Right kidney (tissue), 1 donor: ENCODE data around the gene C5orf15.
A peak's percentile ranks its signal among the peaks of the same experiment; 100 is the strongest.
"Not testable (repeated sequence)": the region's sequence is repeated elsewhere in the genome, so short reads cannot be mapped to it uniquely, and the experiment has no call there.

Source experiments
- DNase-seq: peaks from one replicate; pipeline ENCODE4 v3.0.0-alpha.2; 2016

C5orf15 gene

DNA sequence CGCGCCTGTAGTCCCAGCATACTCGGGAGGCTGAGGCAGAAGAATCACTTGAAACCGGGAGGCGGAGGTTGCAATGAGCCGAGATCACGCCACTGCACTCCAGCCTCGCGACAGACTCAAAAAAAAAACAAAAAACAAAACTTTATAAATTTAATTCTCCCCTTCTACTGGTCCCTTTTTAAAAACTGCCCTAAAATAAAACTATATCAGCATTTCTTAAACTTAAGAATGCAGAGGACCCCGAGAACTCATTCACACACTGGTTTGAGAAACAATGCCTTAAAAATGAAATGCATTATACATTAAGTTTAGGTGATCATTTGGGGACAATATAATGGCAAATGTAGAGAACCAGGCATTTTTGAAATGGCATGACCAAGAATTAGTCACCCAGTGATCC, 2.3 kb downstream of the C5orf15 start:
- DNase-seq, result no peak

DNA sequence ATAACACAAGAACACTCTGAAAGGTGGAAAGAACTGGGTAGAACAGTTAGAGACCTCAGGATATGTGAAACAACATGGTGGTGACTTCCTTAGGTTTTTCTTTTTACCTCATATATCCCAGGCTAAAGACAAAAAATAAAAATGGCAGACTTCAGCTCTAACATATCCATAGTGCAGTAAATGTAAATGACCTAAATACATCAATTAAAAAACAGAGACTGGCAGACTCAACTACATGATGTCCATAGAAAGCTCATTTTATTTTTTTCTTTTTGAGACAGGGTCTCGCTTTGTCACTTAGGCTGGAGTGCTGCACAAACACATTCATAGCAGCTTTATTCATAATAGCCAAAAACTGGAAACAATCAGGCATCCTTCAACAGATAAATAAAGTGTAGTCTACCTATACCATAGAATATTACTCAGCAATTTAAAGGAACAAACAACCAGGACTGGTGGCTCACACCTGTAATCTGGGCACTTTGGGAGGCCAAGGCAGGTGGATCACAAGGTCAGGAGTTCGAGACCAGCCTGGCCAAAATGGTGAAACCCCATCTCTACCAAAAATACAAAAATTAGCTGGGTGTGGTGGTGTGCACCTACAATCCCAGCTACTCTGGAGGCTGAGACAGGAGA, 4.8 kb downstream of the C5orf15 start:
- DNase-seq, result no peak

DNA sequence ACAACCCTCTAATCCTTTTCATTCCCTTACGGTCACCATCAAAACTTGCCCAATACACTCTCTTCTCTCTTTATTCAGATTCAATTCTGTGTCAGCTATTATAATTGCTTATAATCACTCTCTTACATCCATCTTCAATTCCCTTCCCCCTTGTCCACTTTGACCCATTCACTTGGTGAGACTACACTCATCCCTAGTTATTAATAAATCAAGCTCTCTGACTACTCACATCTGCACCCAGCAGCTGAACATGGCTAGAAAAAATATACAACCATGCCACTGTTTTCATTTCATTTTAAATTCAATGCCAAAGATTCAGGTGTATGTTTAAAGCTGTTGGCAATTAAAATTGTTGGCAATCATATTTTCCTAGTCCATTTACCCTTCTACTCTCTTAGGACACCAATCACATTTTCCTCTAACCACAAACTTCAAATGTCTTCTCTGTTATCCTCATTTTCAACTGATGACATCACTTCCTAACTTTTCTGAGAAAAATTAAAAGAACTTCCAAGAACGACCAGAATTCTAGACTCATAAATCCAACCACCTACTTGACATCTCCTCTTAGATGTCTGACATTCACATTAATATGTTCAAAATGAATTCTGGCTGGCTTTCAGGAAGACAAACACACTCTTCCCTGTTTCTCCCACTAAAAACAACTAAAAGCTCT, 5.5 kb downstream of the C5orf15 start:
- DNase-seq, result no peak

DNA sequence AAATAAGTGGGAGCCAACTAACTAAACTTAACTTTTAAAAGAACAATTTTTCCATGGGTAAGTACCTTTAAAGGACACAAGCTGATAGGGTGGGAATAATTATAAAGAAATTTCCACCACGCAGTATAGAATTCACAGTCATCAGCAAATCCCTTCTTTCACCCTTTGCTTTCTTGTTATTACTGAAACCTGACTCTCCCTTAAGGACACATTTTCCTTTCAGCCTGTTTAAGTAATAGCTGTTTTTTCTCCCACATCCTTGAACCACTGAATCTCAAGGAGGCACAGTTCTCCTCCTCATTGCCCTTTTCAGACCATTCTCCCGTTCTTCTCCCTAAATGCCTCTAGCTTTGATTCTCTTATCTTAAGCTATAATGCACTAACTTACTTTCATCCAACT, 6.3 kb downstream of the C5orf15 start:
- no peak for DNase-seq

DNA sequence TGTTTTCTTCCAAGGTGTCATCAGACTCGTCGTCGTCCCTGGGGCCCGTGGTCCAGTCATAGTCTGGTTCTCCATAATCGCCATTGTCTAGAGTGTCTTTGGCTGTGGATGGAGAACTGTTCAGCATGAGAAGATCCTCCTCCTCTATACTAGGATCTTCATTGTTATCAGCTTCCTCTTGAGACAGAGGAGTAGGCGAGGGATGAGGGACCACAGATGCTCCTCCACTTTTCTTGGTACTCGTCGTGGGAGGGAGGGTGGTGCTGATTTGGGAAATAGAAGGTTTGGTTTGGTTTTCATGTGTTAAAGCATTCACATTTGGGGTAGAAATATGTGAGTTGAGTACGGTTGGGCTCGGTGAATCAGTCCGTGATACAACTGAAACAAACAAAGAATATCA, 8.8 kb downstream of the C5orf15 start:
- DNase-seq, result no peak

DNA sequence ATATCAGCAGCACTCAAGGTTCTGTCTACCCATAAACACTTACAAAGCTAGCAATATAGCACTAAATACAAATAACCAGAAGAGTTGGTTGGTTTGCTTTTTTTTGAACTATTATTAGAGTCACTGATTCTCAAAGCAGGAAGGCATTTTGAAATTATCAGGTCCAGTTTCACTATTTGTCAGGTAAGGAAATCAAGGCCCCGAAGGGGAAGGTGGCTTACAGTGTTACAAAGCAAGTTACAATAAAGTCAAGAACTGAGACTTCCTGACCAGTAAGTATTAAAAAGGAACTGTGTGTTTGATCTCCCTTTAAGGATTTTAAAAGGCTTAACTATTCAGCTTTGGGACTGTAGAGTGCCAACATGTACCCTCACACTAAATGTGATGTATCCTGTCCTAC, 10.8 kb downstream of the C5orf15 start:
- no peak for DNase-seq

DNA sequence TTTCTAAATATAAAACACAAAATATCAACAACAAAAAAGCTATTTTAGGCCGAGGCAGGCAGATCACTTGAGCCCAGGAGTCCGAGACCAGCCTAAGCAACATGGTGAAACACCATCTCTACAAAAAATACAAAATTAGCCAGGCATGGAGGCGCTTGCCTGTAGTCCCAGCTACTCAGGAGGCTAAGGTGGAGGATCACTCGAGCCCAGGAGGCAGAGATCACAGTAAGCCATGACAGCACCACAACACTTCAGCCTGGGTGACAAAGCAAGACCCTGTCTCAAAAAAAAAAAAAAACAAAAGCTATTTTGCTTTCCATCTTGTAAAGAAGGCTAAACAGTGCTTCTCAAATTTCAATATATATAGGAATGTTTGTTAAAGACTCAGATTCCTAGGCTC, 11.3 kb downstream of the C5orf15 start:
- DNase-seq, result no peak

DNA sequence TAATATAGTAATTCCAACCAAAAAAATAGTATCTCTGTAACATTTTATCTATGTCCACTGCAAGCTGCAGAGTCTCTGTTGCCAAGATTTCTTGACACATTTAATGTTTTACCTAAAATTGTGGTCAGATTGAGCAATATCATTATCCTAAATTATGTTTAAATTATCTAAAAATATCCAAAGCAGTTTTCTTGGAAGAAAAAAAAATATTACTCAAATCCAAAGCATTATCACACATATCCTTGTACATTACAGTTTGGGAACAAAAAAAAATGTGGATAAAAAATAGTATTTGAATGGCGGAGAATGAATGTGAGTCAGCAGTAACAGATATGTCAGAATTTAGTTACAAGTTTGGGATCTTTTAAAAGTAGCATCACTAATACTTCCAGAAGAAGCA, 12.2 kb downstream of the C5orf15 start:
- not testable (repeated sequence) for DNase-seq

DNA sequence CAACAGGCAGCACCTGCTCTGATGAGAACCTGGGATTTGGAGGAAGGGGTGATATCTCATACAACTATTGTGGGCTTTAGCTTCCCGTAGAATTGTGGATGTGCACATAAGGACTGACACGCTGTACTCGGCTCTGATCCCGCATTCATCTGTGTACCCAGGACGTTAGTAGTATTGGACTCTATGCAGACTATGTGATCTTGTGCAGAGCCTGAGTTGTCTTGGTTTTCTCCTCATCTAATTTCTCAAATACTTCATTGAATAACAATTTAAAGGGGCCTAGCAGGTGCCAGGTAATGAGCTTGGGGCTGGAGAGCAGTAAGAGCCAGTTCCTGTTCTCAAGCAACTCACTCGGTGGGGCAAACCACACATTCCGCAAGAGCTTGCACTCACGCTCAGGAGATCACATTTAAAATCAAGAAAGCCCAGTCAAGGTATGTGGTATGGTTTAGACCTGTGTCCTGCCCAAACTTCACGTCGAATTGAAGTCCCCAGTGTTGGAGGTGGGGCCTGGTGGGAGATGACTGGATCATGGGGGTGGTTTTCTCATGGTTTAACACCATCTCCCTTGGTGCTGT, 14.8 kb downstream of the C5orf15 start:
- DNase-seq, result no peak

DNA sequence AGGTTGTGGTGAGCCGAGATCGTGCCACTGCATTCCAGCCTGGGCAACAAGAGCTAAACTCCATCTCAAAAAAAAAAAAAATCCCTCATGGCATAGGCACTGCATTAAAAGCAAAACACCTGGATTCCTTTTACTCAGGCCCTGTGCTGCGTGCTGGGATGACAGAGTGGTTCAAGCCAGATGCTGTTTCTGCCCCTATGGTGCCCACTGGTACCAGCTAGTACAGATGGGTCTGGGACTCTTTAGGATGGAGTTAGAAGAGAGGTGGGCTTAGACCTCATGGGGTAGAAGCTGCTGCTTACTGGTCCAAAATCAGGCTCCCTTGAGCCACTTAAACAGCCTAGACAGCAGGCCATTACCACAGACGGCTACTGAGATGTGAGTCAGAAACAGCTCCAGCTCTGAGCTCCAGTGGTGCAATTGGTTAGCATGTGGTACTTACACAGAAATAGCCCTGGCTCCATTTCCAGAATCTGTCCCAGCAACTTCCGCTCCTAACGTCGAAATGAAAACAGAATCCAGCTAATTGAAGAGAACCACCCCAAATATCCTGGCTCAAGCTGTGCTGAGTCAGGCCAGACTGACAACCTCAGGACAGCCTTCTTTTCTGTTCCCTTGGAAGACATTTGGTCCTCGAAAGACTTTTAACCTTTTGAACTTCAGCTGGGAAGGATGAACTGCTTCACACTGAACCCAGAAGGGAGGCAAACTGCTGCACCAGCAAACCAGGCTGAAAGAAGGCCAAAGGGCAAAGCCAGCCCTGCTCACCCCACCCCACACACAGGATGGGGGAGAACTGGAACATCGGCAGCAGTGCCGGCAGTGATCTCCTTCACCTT, 15.5 kb downstream of the C5orf15 start:
- DNase-seq, result no peak

DNA sequence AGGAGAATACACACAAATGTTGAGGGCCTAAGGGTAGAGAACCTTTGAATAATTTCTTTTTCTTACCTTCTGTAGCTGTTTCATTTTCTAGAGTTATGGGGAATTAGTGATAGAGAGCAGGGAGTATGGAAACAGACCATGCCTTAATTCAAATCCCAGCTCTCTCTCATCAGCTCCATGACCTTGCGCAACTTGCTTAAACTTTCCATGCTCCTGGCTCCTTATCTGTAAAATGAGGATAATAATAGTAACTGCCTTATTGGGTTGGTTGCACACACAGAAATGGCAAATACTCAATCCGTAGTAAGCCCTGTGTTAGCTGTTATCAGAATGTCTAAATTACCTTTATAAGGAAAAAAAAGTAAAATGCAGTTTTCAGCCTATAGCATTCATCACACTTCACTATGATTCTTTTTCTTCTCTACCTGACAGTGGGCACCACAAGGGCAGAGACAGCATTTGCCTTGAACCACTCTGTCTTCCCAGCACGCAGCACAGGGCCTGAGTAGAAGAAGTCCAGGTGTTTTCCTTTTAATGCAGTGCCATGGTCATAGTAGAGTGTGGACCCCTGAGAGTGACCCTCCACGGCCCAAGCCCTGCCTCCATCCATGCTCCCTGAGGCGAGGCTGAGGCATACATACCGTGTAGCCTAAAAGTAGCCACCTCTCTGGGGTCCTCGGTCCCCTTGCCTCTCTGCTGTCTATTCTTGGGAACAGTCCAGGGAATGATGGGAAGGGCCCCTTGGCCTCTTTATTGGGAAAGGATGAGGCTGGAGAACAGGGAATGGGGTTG, 17.4 kb downstream of the C5orf15 start:
- no peak for DNase-seq

DNA sequence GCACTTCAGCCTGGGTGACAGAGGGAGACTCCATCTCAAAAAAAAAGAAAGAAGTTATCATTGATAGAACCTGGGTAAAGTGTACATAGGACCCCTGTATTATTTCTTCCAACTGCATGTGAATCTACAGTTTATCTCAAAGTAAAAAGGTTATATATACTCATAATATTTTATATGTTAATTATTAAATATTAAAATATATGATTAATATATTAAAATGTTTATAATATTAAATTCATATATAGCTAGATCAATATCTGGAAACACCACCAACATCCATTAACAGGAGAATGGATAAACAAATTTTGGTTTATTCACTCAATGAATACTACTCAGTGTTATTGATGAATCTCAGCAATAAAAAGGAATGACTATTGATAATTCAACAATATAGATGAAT, 19.7 kb downstream of the C5orf15 start:
- DNase-seq, result no peak

DNA sequence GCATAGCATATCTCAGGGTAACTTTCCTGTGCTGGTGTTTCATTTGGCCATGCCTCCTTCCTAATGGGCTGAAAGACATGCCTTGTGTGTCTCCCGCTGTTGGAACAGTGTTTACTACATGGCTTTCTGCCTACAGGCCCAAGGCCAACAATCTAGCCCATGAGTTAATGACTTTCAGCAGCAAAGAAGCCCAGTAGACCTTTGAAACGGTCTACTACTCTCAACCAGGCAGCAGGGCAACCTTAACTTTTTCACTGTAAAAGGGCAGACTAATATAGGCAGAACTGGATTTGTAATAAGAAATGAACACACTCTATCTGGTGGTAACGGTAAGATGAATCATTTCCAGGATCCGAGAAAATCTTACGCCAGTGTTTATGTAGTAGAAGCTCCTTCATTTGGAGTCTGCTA, 21.0 kb downstream of the C5orf15 start:
- DNase-seq, result no peak

DNA sequence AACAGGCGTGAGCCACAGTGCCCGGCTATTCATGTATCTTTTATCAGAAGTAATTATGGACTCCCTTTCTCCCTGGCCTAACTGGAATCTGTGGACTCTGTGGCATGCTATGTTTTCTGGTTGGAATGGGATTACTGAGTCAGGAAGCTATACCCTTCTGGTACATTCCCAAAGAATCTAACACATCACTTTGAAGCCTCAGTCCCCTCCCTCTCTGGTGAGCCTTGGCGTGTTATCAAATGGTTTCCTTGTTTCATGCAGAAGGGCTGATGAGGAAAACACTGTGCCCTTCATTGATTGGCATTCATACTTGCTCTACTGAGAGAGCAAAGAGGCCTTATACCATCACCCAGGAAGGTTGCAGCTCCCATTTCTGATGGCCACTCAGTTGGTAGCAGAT, 22.9 kb downstream of the C5orf15 start:
- DNase-seq, result no peak

DNA sequence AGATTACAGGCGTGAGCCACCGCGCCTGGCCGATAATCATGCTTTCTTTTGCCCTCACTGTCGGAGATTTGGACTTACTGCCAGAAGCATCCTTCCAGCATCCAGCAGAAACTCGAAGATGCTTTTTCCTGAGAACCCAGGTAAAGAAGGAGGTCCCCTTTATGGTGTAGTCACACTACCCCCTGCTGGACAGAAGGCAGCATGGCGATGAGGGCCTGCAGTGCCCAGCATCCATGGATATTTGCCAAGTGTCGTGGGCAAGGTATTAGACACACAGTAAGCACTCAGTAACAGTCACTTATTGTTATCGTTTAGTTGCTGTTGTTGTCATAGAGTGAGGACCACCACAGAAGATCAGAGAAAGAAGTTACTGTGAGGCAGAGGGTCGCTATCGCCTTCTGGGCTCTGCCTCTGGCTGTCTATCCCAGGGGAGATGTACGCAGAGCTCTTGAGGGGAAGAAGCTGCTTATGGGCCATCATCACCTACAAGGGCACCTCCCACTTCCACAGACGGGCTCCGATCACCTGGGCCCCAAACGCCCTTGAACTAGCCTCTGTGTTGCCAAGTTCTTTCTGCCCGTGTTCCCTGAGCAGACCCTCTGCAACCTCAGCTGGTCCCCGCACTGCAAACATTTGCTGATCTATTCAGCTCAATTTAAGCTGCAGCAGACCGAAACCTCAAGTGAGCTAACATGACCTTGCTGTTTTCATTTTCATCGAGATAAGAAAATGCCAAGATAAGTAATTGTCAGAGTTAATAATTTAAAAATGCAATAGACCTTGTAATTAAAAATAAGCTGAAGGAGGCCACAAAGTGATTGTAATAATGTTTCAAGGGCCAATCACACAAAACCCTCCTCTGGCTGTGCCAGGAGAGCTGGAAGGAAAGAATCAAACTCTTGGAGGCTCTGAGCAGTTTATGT, 23.9 kb downstream of the C5orf15 start:
- peak; percentile 67 for DNase-seq

DNA sequence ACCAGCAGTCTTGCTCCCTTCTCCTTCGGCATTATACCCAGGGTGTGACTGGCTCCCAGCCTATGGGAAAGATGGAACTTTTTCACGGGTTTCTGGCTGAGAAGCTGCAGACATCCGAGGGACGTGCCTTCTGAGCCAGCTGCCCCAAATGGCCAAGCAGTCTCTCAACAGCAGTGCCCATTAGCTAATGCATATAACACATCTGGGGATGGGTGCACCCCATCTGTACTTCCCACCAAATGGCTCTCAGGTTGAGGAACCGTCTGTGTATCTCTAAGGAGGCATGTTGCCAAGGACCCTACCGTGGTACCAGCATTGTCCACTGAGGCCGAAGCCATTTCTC, 25.0 kb downstream of the C5orf15 start:
- no peak for DNase-seq

DNA sequence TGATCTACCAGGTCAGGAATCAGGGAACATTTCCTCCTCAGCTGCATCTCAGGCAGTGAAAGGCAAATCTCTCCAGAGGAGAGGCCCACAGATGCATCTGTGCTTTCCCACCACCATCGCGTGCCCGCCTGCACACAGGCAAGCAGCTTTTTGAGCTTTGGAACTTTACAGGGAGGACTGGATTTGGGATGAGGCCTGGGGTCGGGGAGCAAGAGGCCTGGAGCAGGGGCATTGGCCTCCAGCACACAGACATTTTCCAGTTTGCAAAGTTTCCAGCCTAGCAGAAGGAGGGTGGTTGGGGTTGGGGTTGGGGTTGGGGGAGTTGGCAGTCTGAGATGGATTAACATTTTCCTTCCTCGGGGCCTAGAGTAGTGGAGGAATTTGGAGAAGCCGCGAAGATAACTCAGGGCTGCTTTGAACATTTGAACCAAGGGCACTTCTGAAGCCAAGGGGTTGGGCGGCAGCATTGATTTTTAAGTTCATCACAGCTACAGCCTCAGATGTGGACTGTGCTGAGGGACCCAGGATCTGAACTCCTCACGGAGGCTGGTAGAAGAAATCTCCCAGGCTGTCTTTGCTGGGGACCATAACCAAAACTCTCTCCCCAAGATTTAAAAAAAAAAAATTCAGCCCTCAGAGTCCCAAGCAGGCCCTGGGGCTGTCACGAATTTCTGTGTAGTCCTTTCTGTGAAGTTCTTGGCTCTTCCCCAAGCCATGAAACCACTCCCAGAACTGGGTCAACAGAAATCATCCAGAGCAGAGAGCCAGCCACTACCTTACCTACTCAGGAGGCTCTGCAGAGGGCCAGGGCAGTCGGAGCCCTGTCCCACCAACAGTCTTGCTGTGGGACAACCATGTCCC, 25.6 kb downstream of the C5orf15 start:
- DNase-seq, result no peak

DNA sequence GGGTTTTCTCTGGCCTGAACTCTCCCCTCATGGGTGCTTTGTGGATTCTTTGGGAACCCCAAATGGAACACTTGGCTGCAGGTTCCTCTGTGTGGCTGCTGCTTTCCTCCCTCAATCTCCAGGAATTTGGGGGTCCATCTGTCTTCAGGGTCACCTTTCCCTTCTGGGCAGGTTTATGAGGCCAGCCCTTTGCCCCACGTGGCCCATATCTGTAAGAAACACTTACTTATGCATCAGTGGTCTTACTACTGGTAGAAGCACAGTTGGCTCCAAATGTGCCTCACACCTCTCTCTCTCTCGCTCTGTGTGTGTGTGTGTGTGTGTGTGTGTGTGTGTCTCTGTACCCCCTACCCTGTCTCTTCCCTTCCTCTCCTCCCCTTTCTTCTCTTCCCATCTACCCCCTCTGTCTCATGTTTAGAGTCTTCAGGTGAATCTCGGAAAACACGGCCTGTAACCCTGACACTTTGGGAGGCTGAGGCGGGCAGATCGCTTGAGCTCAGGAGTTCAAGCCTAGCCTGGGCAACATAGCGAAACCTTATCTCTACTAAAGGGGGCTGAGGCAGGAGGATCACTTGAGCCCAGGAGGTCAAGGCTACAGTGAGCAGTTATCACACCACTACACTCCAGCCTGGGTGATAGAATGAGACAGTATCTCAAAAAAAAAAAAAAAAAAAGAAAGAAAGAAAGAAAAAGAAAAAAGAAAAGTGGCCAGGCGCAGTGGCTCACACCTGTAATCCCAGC, 26.8 kb downstream of the C5orf15 start:
- no peak for DNase-seq

DNA sequence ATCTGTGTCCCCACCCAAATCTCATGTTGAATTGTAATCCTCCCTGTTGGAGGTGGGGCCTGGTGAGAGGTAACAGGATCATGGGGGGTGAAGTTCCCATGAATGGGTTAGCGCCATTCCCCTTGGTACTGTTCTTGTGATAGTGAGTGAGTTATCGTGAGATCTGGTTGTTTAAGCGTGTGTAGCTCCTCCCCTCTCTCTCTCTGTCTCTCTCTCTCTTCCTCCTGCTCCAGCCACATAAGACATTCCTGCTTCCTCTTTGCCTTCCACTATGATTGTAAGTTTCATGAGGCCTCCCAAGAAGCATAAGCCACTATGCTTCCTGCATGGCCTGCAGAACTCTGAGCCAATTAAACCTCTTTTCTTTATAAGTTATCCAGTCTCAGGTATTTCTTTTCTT, 28.8 kb downstream of the C5orf15 start:
- DNase-seq, result no peak

DNA sequence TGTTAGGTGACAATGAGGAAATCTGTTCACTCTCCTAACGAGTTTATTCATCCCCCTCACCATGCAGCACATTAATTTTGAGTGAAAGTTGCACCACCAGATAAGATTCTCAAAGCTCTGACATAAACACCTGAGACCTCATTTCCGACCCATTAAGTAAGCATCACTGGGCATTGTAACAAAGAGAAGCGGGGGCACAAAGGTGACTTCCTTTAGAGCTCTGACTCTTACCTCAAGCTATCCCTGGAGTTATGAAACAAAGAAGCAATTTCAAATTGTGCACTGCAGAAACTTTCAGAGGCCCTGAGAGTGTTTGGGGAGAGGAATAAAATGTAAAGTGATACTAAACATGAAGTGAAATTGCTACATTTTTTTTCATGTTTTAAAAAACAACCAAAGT, 29.5 kb downstream of the C5orf15 start:
- no peak for DNase-seq
